ENCODE data around the gene PCDH9.

Gene PCDH9

GRCh38 chr13:67004511-67004910 is 225.6 kb downstream of the PCDH9 start:
- Histone ChIP-seq H3K27me3 (replicated peaks) (no peaks in the 10 kb centered on the region), H3K4me3 (ENCODE audit: low read depth, low read length) (no peak overlapping the region), H3K27ac (no peak overlapping the region), H3K36me3 (replicated peaks) (no peaks in the 10 kb centered on the region)
- in situ Hi-C loops (cut with HindIII; ENCODE audit: low pct_ligation_motif_present, low sequenced_read_pairs) = no loop called here
- DNase-seq = no peak
- TF ChIP-seq CTCF (IDR thresholded peaks at IDR 0.05; ENCODE audit: low read depth, low read length, missing control alignments) = no peak

GRCh38 chr13:67003743-67004142 is 226.4 kb downstream of the PCDH9 start:
- no peak overlapping the region for H3K4me3 ChIP-seq (ENCODE audit: low read depth, low read length)
- H3K27ac ChIP-seq = no peak overlapping the region
- in situ Hi-C loops (cut with HindIII; ENCODE audit: low pct_ligation_motif_present, low sequenced_read_pairs) = no loop called here
- TF ChIP-seq CTCF (IDR thresholded peaks at IDR 0.05; ENCODE audit: low read depth, low read length, missing control alignments) = no peak
- no peaks in the 10 kb centered on the region for H3K27me3 ChIP-seq (replicated peaks)
- DNase-seq = no peak
- no peaks in the 10 kb centered on the region for H3K36me3 ChIP-seq (replicated peaks)

- Histone ChIP-seq H3K4me3 (ENCODE audit: low read depth, low read length) (no peak overlapping the region), H3K27me3 (replicated peaks) (no peaks in the 10 kb centered on the region), H3K27ac (no peak overlapping the region), H3K36me3 (replicated peaks) (no peaks in the 10 kb centered on the region)
- no peak for DNase-seq
- TF ChIP-seq CTCF (IDR thresholded peaks at IDR 0.05; ENCODE audit: low read depth, low read length, missing control alignments) = no peak
- in situ Hi-C loops (cut with HindIII; ENCODE audit: low pct_ligation_motif_present, low sequenced_read_pairs) = no loop called here
These were observed 228.8 kb downstream of the PCDH9 start for GRCh38 chr13:67001363-67001762.

- in situ Hi-C loops (cut with HindIII; ENCODE audit: low pct_ligation_motif_present, low sequenced_read_pairs) = no loop called here
- no peak for TF ChIP-seq CTCF (IDR thresholded peaks at IDR 0.05; ENCODE audit: low read depth, low read length, missing control alignments)
- no peaks in the 10 kb centered on the region for H3K27me3 ChIP-seq (replicated peaks)
- H3K36me3 ChIP-seq (replicated peaks) = no peaks in the 10 kb centered on the region
- H3K27ac ChIP-seq = no peak overlapping the region
- no peak overlapping the region for H3K4me3 ChIP-seq (ENCODE audit: low read depth, low read length)
- no peak for DNase-seq
These were observed 233.6 kb downstream of the PCDH9 start for GRCh38 chr13:66996503-66996902.

GRCh38 chr13:66995203-66995611 is 234.9 kb downstream of the PCDH9 start:
- in situ Hi-C loops (cut with HindIII; ENCODE audit: low pct_ligation_motif_present, low sequenced_read_pairs) = no loop called here
- no peaks in the 10 kb centered on the region for H3K27me3 ChIP-seq (replicated peaks)
- H3K4me3 ChIP-seq (ENCODE audit: low read depth, low read length) = no peak overlapping the region
- H3K27ac ChIP-seq = no peak overlapping the region
- no peak for DNase-seq
- H3K36me3 ChIP-seq (replicated peaks) = no peaks in the 10 kb centered on the region
- no peak for TF ChIP-seq CTCF (IDR thresholded peaks at IDR 0.05; ENCODE audit: low read depth, low read length, missing control alignments)

GRCh38 chr13:66994517-66995202 is 235.5 kb downstream of the PCDH9 start:
- Histone ChIP-seq H3K27me3 (replicated peaks) (no peaks in the 10 kb centered on the region), H3K4me3 (ENCODE audit: low read depth, low read length) (peak overlapping the region; percentile 33), H3K27ac (no peak overlapping the region), H3K36me3 (replicated peaks) (no peaks in the 10 kb centered on the region)
- DNase-seq = no peak
- in situ Hi-C loops (cut with HindIII; ENCODE audit: low pct_ligation_motif_present, low sequenced_read_pairs) = no loop called here
- no peak for TF ChIP-seq CTCF (IDR thresholded peaks at IDR 0.05; ENCODE audit: low read depth, low read length, missing control alignments)

All from brain microvascular endothelial cell (primary cell).